DOHH2 (cell line): ENCODE results near the gene SOX5.

ENCODE experiments used
- EZH2phosphoT487 ChIP-seq: fragments of 200-600 bp; sonication (generic); IDR thresholded peaks from 2 replicates; pipeline ENCODE4 v1.6.1; 2017; ENCODE audit warnings: borderline replicate concordance, mild to moderate bottlenecking, antibody characterized with exemption, low read length, moderate library complexity, mixed read lengths
- TF ChIP-seq, protein P1 (sequence below): fragments of 200-600 bp; sonication (generic); IDR thresholded peaks from one replicate; pipeline ENCODE4 v1.5.1; 2014; ENCODE audit warnings: antibody characterized with exemption, mild to moderate bottlenecking, low read depth, low read length; ENCODE audit not compliant: poor library complexity, severe bottlenecking

DNA sequence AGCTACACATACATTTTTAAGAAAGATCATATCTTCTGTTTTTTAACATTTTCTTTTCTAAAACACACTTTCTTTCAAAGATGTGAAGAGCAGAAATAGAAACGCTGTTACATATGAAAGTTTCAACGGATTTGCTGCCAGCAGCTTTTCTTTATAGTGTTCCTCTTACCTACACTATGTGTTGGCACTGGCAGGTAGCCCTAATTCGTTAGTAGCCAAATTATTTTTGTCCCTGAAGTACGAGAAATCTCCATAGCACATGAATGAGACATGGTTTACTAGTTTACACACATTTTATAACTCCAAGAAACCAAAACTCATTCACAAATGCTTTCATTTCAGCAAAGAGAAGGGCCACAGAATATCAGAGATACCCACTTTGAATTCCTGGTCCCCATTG is 6.6 kb downstream of the SOX5 start:
- TF ChIP-seq, protein P1, sequence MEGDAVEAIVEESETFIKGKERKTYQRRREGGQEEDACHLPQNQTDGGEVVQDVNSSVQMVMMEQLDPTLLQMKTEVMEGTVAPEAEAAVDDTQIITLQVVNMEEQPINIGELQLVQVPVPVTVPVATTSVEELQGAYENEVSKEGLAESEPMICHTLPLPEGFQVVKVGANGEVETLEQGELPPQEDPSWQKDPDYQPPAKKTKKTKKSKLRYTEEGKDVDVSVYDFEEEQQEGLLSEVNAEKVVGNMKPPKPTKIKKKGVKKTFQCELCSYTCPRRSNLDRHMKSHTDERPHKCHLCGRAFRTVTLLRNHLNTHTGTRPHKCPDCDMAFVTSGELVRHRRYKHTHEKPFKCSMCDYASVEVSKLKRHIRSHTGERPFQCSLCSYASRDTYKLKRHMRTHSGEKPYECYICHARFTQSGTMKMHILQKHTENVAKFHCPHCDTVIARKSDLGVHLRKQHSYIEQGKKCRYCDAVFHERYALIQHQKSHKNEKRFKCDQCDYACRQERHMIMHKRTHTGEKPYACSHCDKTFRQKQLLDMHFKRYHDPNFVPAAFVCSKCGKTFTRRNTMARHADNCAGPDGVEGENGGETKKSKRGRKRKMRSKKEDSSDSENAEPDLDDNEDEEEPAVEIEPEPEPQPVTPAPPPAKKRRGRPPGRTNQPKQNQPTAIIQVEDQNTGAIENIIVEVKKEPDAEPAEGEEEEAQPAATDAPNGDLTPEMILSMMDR = no peak
- TF ChIP-seq EZH2phosphoT487 = no peak
